Testis (tissue), 3 donors: ENCODE results near the gene KDM6A. TPM values are rescaled to one million over a fixed set of nuclear protein-coding genes. Genes with fewer than 3 reads are reported as not detected.

ENCODE experiments used
- DNase-seq: peaks from one replicate; pipeline ENCODE4 v3.0.0-alpha.2; 2019
- H3K27ac ChIP-seq, 2 donors: fragments of 200-600 bp; sonication (generic); one replicate each; pipeline ENCODE4 v1.5.1; 2019
- H3K27me3 ChIP-seq: fragments of 200-600 bp; sonication (generic); one replicate; pipeline ENCODE4 v1.5.1; 2019
- H3K36me3 ChIP-seq: fragments of 200-600 bp; sonication (generic); one replicate; pipeline ENCODE4 v1.5.1; 2017; ENCODE audit warnings: low read depth; ENCODE audit errors: missing control alignments
- H3K4me1 ChIP-seq: fragments of 200-600 bp; sonication (generic); one replicate; pipeline ENCODE4 v1.5.1; 2019
- H3K4me3 ChIP-seq, 2 donors: fragments of 200-600 bp; sonication (generic); one replicate each; pipeline ENCODE4 v1.5.1; 2017 to 2019
- H3K9me3 ChIP-seq: fragments of 200-600 bp; sonication (generic); one replicate; pipeline ENCODE4 v1.5.1; 2017
- POLR2A ChIP-seq: fragments of 450-650 bp; IDR thresholded peaks from one replicate; pipeline ENCODE4 v1.6.1; 2017; ENCODE audit warnings: antibody characterized with exemption, mild to moderate bottlenecking, moderate library complexity
- WGBS, 2 donors: methylation state at CpG; one replicate each; pipeline ENCODE4 v1.1.5; 2018; 5-methylcytosine and 5-hydroxymethylcytosine counted together
- intact Hi-C: fragments of 100-400 bp; cut with DNase I; formaldehyde crosslinking; loops from one replicate; pipeline ENCODE4 v1.15.1; 2023; ENCODE audit warnings: low total_unique reads
- polyA plus RNA-seq: library from polyadenylated mRNA; stranded (reverse); fragments of 350-450 nt; fragmentation: Illumina TruSeq; extraction: RNeasy Lipid Tissue Mini Kit (QIAGEN cat#74804); gene quantifications from one replicate; pipeline ENCODE4 v1.2.3, GENCODE V29; 2014; ENCODE audit warnings: low read depth, low replicate concordance; ENCODE audit not compliant: insufficient read depth
- total RNA-seq, 2 donors: library from RNA; depleted of rRNA; stranded (reverse); fragments of >200 nt; gene quantifications; one replicate each; pipeline ENCODE4 v1.2.3, GENCODE V29; 2016
- TF ChIP-seq, protein P1 (sequence below), 3 experiments: fragments of 450-650 bp in 2 of 3; fragments of 200-600 bp in 1 of 3; sonication (generic) in 1 of 3; IDR thresholded peaks; one replicate each; pipeline ENCODE4 v1.5.1; 2016 to 2019; ENCODE audit warnings: antibody characterized with exemption in 3 of 3, mild to moderate bottlenecking in 2 of 3, moderate library complexity in 1 of 3

The KDM6A gene
- total and polyA plus RNA-seq, 3 donors from 2014 or later, result 27.2 to 57.7 (median 56.7) TPM

- Histone ChIP-seq H3K27ac (no peak overlapping the region), H3K36me3 (no peaks in the 10 kb centered on the region), H3K9me3 (no peaks in the 10 kb centered on the region), H3K4me1 (no peaks in the 10 kb centered on the region), H3K27me3 (no peaks in the 10 kb centered on the region), H3K4me3 (no peak overlapping the region)
- TF ChIP-seq, protein P1, sequence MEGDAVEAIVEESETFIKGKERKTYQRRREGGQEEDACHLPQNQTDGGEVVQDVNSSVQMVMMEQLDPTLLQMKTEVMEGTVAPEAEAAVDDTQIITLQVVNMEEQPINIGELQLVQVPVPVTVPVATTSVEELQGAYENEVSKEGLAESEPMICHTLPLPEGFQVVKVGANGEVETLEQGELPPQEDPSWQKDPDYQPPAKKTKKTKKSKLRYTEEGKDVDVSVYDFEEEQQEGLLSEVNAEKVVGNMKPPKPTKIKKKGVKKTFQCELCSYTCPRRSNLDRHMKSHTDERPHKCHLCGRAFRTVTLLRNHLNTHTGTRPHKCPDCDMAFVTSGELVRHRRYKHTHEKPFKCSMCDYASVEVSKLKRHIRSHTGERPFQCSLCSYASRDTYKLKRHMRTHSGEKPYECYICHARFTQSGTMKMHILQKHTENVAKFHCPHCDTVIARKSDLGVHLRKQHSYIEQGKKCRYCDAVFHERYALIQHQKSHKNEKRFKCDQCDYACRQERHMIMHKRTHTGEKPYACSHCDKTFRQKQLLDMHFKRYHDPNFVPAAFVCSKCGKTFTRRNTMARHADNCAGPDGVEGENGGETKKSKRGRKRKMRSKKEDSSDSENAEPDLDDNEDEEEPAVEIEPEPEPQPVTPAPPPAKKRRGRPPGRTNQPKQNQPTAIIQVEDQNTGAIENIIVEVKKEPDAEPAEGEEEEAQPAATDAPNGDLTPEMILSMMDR (IDR thresholded peaks at IDR 0.05), result no peak
- TF ChIP-seq POLR2A, result no peak
- DNase-seq, result no peak
- intact Hi-C loops, result no loop called here
- WGBS, 2 donors, result 60 to 69% methylated on average over 3 of the region's 3 CpGs
These were observed 145.0 kb downstream of the KDM6A start for GRCh38 chrX:45017946-45018345.

DNA sequence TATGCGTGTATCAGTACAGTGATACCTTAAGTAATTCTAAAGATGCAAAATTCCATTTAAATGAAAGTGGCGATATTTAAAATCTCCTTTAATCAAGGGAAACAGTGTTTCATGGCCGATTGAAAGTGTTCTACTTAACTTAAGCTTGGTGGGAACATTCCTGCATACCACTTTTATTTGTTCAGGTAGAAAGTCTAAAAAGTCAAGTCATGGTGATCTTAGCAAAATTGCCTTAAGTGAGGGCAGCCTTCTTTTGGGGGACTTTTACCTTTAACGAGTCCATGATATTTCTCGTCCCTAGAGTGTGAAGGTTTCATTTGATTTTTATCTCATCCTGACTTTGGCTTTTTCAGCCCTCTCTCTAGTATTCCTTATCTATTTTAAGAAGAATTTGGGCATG, 149.2 kb downstream of the KDM6A start:
- Histone ChIP-seq H3K4me3 (no peak overlapping the region), H3K27me3 (no peaks in the 10 kb centered on the region), H3K9me3 (no peaks in the 10 kb centered on the region), H3K27ac (no peak overlapping the region), H3K4me1 (no peaks in the 10 kb centered on the region), H3K36me3 (no peaks in the 10 kb centered on the region)
- DNase-seq, result no peak
- TF ChIP-seq POLR2A, result no peak
- TF ChIP-seq, protein P1 (IDR thresholded peaks at IDR 0.05), result no peak
- intact Hi-C loops, result no loop called here
- WGBS, 2 donors, result 82 to 89% methylated on average over 5 of the region's 5 CpGs

- H3K27ac ChIP-seq, result no peak overlapping the region
- no peak overlapping the region for H3K4me3 ChIP-seq
- no peaks in the 10 kb centered on the region for H3K27me3 ChIP-seq
- DNase-seq, result no peak
- 56 to 57% methylated on average over 1 of the region's 1 CpG for WGBS, 2 donors
- H3K9me3 ChIP-seq, result no peaks in the 10 kb centered on the region
- no peaks in the 10 kb centered on the region for H3K4me1 ChIP-seq
- intact Hi-C loops, result no loop called here
- no peaks in the 10 kb centered on the region for H3K36me3 ChIP-seq
- TF ChIP-seq, protein P1 (IDR thresholded peaks at IDR 0.05), result no peak
- no peak for TF ChIP-seq POLR2A
These were observed 151.5 kb downstream of the KDM6A start for GRCh38 chrX:45024501-45024900.

GRCh38 chrX:45026036-45026435, 153.0 kb downstream of the KDM6A start:
- WGBS, 2 donors, result 88 to 89% methylated on average over 2 of the region's 2 CpGs
- H3K4me1 ChIP-seq, result no peaks in the 10 kb centered on the region
- no peak overlapping the region for H3K4me3 ChIP-seq
- no peak overlapping the region for H3K27ac ChIP-seq
- intact Hi-C loops, result no loop called here
- no peaks in the 10 kb centered on the region for H3K27me3 ChIP-seq
- no peaks in the 10 kb centered on the region for H3K9me3 ChIP-seq
- TF ChIP-seq, protein P1 (IDR thresholded peaks at IDR 0.05), result no peak
- TF ChIP-seq POLR2A, result no peak
- no peaks in the 10 kb centered on the region for H3K36me3 ChIP-seq
- DNase-seq, result no peak

DNA sequence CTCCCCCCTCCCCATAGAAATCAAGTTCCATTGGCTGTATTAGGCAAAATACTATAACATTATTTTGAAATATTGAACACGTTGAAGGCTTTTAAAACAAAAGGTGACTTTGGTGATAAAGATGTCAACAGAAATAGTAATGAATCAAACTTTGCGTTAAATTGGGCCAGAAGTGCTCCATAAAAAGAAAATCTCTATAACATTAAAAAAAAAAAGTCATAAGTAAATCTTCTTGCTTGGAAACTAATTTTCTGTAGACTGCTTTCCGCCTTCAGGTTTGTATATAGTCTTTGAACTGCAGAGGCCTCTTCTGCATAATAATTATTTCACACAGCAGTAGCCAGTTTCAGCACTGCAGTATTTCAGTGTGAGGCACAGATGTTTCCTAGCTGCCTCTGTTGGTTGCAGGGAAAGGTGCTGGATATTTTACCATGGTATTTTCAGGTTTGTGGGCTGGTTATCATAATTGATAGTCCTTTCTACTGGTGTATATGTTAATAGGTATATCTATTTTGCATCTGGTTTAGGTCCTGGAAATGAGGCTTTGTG, 158.9 kb downstream of the KDM6A start:
- intact Hi-C loops, result no loop called here
- no peaks in the 10 kb centered on the region for H3K9me3 ChIP-seq
- H3K27me3 ChIP-seq, result no peaks in the 10 kb centered on the region
- no peak for DNase-seq
- no peak overlapping the region for H3K4me3 ChIP-seq
- TF ChIP-seq, protein P1 (IDR thresholded peaks at IDR 0.05), result no peak
- no peak for TF ChIP-seq POLR2A
- H3K36me3 ChIP-seq, result no peaks in the 10 kb centered on the region
- no peak overlapping the region for H3K27ac ChIP-seq
- no peaks in the 10 kb centered on the region for H3K4me1 ChIP-seq
- WGBS, 2 donors, result 85 to 88% methylated on average over 3 of the region's 3 CpGs
